Measurements from ENCODE around the gene RXFP1.

Gene RXFP1
- 0 to 0.17 reads per million in 2 donors for total RNA-seq

- DNase-seq = no peak
Observed at GRCh38 chr4:158521484-158522088, at the start of gene RXFP1. Gene RXFP1, plus strand, starts transcription at chr4:158521882. Its CDS starts 95 bp downstream, at chr4:158521977.

GRCh38 chr4:158481811-158482210, 39.9 kb upstream of the RXFP1 start:
- no peak for DNase-seq

- DNase-seq = no peak
Observed at GRCh38 chr4:158484173-158484885, 37.4 kb upstream of the RXFP1 start.

GRCh38 chr4:158490629-158491028, 31.1 kb upstream of the RXFP1 start:
- DNase-seq = no peak

- no peak for DNase-seq
Observed at GRCh38 chr4:158492391-158492790, 29.3 kb upstream of the RXFP1 start.

GRCh38 chr4:158496030-158496741, 25.5 kb upstream of the RXFP1 start:
- DNase-seq = no peak

- no peak for DNase-seq
Observed at GRCh38 chr4:158500054-158500453, 21.6 kb upstream of the RXFP1 start.

GRCh38 chr4:158513256-158513655, 8.4 kb upstream of the RXFP1 start:
- DNase-seq = no peak

- DNase-seq = no peak
Observed at GRCh38 chr4:158519226-158519625, 2.5 kb upstream of the RXFP1 start.

- DNase-seq = no peak
Observed at GRCh38 chr4:158523990-158524535, 2.4 kb downstream of the RXFP1 start.

- no peak for DNase-seq
Observed at GRCh38 chr4:158527516-158527915, 5.8 kb downstream of the RXFP1 start.

GRCh38 chr4:158529505-158529904, 7.8 kb downstream of the RXFP1 start:
- DNase-seq = no peak

- no peak for DNase-seq
Observed at GRCh38 chr4:158530381-158530780, 8.7 kb downstream of the RXFP1 start.

GRCh38 chr4:158530898-158531297, 9.2 kb downstream of the RXFP1 start:
- no peak for DNase-seq

- no peak for DNase-seq
Observed at GRCh38 chr4:158532556-158533231, 11.0 kb downstream of the RXFP1 start.

- no peak for DNase-seq
Observed at GRCh38 chr4:158534727-158535126, 13.0 kb downstream of the RXFP1 start.

- DNase-seq = no peak
Observed at GRCh38 chr4:158535130-158535614, 13.5 kb downstream of the RXFP1 start.

GRCh38 chr4:158536833-158537232, 15.2 kb downstream of the RXFP1 start:
- no peak for DNase-seq

GRCh38 chr4:158538176-158538575, 16.5 kb downstream of the RXFP1 start:
- DNase-seq = no peak

- no peak for DNase-seq
Observed at GRCh38 chr4:158538911-158539310, 17.2 kb downstream of the RXFP1 start.

GRCh38 chr4:158540125-158540907, 18.6 kb downstream of the RXFP1 start:
- DNase-seq = no peak

GRCh38 chr4:158541506-158541905, 19.8 kb downstream of the RXFP1 start:
- no peak for DNase-seq

Measured in activated gamma-delta T cell (primary cell).